Prostate gland (tissue), 2 donors: ENCODE data around the gene WWOX. TPM values are rescaled to one million over a fixed set of nuclear protein-coding genes. Genes with fewer than 3 reads are reported as not detected.
A peak's percentile ranks its signal among the peaks of the same experiment; 100 is the strongest.

Experiments used
- DNase-seq: peaks from one replicate; pipeline ENCODE4 v3.0.0-alpha.2; 2019; ENCODE audit warnings: low spot score
- H3K27ac ChIP-seq, 2 donors: fragments of 200-600 bp; sonication (generic); 2 replicates each; pipeline ENCODE4 v1.5.1; 2017 to 2019
- H3K27me3 ChIP-seq: fragments of 200-600 bp; sonication (generic); replicated peaks from 2 replicates; pipeline ENCODE4 v1.5.1; 2019; ENCODE audit not compliant: insufficient read depth
- H3K36me3 ChIP-seq, 2 donors: fragments of 200-600 bp; sonication (generic); 1 replicate in 1 of 2; 2 replicates in 1 of 2; pipeline versions ENCODE4 v1.5.1 to v1.8.1; 2017 to 2019
- H3K4me1 ChIP-seq: fragments of 200-600 bp; sonication (generic); replicated peaks from 2 replicates; pipeline ENCODE4 v1.5.1; 2019
- H3K4me3 ChIP-seq, 2 donors: fragments of 200-600 bp; sonication (generic); 2 replicates each; pipeline ENCODE4 v1.5.1; 2017 to 2019
- H3K9me3 ChIP-seq: fragments of 200-600 bp; sonication (generic); 2 replicates; pipeline ENCODE4 v1.5.1; 2017
- POLR2A ChIP-seq: fragments of 450-650 bp; IDR thresholded peaks from one replicate; pipeline ENCODE4 v1.6.1; 2016; ENCODE audit warnings: antibody characterized with exemption, mild to moderate bottlenecking
- POLR2AphosphoS5 ChIP-seq: sonication (generic); formaldehyde crosslinking; IDR thresholded peaks from one replicate; pipeline ENCODE4 v1.6.1; 2017; ENCODE audit warnings: antibody characterized with exemption
- WGBS: methylation state at CpG from one replicate; pipeline ENCODE4 v1.1.5; 2018; 5-methylcytosine and 5-hydroxymethylcytosine counted together
- intact Hi-C: fragments of 100-400 bp; cut with DNase I; formaldehyde crosslinking; loops from one replicate; pipeline ENCODE4 v1.14.2; 2022
- total RNA-seq, 2 donors: library from RNA; depleted of rRNA; stranded (reverse); fragments of >200 nt; gene quantifications; one replicate each; pipeline ENCODE4 v1.1.0, GENCODE V29; 2016
- TF ChIP-seq, protein P1 (sequence below), 4 experiments: fragments of 200-600 bp in 2 of 4; fragments of 450-650 bp in 2 of 4; sonication (generic) in 2 of 4; IDR thresholded peaks; 1 replicate in 3 of 4; 2 replicates in 1 of 4; pipeline ENCODE4 v1.5.1; 2016 to 2019; ENCODE audit warnings: antibody characterized with exemption in 4 of 4, mild to moderate bottlenecking in 2 of 4, moderate library complexity in 2 of 4

The WWOX gene
- total RNA-seq, 2 donors from 2014 or later: 93.2 to 99.4 TPM

DNA sequence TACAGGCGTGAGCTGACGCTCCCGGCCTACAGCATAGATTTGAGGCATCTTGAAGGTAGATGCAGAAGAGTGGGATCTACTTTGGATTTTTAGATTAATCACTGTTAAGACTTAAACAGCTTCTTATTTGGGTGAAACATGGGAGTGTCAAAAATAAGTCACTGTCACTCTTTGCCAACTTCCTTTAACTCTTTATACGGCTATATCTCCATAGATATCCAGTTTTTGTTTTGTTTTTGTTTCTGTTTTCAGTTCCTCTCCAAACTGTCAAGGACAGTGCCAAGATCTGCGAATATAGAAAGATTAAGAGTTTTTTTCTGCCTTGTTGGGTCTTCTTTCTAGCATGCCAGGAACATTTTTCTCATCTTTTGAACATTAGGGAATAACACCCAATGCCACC lies 706.1 kb downstream of the WWOX start:
- WGBS: 87% methylated on average over 5 of the region's 5 CpGs
- Histone ChIP-seq H3K4me3 (no peak overlapping the region), H3K9me3 (no peaks in the 10 kb centered on the region), H3K4me1 (no peaks in the 10 kb centered on the region), H3K36me3 (no peaks in the 10 kb centered on the region), H3K27me3 (no peaks in the 10 kb centered on the region), H3K27ac (no peak overlapping the region)
- no peak for DNase-seq
- TF ChIP-seq POLR2AphosphoS5 (no peak), POLR2A (no peak)
- TF ChIP-seq, protein P1, sequence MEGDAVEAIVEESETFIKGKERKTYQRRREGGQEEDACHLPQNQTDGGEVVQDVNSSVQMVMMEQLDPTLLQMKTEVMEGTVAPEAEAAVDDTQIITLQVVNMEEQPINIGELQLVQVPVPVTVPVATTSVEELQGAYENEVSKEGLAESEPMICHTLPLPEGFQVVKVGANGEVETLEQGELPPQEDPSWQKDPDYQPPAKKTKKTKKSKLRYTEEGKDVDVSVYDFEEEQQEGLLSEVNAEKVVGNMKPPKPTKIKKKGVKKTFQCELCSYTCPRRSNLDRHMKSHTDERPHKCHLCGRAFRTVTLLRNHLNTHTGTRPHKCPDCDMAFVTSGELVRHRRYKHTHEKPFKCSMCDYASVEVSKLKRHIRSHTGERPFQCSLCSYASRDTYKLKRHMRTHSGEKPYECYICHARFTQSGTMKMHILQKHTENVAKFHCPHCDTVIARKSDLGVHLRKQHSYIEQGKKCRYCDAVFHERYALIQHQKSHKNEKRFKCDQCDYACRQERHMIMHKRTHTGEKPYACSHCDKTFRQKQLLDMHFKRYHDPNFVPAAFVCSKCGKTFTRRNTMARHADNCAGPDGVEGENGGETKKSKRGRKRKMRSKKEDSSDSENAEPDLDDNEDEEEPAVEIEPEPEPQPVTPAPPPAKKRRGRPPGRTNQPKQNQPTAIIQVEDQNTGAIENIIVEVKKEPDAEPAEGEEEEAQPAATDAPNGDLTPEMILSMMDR (IDR thresholded peaks at IDR 0.05): no peak
- intact Hi-C loops: no loop called here

DNA sequence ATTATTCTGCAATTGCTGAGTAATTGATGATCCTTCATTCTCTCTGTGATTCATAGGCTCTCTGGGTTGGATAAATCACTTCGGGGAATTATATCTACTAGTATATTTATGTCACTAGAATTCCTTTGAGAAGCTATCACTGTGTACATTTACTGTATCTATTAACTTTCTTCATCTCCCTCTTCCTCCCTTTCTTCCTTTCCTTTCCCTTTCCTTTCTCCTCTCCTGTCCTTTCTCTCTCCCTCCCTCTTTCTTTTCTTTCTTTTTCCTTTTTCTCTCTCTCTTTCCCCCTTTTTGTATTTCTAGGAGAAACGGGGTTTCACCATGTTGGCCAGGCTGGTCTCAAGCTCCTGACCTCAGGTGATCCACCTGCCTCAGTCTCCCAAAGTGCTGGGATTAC lies 711.8 kb downstream of the WWOX start:
- no peak overlapping the region for H3K27ac ChIP-seq
- TF ChIP-seq, protein P1 (IDR thresholded peaks at IDR 0.05): no peak
- no peak for TF ChIP-seq POLR2AphosphoS5
- TF ChIP-seq POLR2A: no peak
- no peak overlapping the region for H3K4me3 ChIP-seq
- 95% methylated on average over 2 of the region's 2 CpGs for WGBS
- no peaks in the 10 kb centered on the region for H3K4me1 ChIP-seq
- no peak for DNase-seq
- H3K27me3 ChIP-seq: no peaks in the 10 kb centered on the region
- H3K36me3 ChIP-seq: no peaks in the 10 kb centered on the region
- intact Hi-C loops: no loop called here
- H3K9me3 ChIP-seq: no peaks in the 10 kb centered on the region

DNA sequence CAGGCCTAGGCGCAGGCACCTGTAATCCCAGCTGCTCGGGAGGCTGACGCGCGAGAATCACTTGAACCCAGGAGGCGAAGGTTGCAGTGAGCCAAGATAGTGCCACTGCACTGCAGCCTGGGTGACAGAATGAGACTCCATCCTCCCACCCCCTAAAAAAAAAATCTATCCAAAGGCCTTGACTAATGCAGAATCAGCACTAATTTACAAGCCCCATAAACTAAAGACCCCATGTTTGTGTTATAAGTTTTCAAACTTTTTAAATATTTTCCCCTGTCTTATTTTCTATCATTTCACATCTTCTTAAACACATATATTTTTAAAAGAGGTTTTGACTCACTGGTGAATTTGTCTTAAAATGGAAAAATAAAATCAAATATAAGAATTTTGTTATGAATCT lies 713.1 kb downstream of the WWOX start:
- H3K4me1 ChIP-seq: no peaks in the 10 kb centered on the region
- intact Hi-C loops: no loop called here
- H3K27ac ChIP-seq: no peak overlapping the region
- no peaks in the 10 kb centered on the region for H3K36me3 ChIP-seq
- no peak overlapping the region for H3K4me3 ChIP-seq
- no peak for DNase-seq
- no peaks in the 10 kb centered on the region for H3K27me3 ChIP-seq
- no peaks in the 10 kb centered on the region for H3K9me3 ChIP-seq
- TF ChIP-seq POLR2A: no peak
- no peak for TF ChIP-seq POLR2AphosphoS5
- TF ChIP-seq, protein P1 (IDR thresholded peaks at IDR 0.05): no peak
- WGBS: 97% methylated on average over 6 of the region's 6 CpGs

DNA sequence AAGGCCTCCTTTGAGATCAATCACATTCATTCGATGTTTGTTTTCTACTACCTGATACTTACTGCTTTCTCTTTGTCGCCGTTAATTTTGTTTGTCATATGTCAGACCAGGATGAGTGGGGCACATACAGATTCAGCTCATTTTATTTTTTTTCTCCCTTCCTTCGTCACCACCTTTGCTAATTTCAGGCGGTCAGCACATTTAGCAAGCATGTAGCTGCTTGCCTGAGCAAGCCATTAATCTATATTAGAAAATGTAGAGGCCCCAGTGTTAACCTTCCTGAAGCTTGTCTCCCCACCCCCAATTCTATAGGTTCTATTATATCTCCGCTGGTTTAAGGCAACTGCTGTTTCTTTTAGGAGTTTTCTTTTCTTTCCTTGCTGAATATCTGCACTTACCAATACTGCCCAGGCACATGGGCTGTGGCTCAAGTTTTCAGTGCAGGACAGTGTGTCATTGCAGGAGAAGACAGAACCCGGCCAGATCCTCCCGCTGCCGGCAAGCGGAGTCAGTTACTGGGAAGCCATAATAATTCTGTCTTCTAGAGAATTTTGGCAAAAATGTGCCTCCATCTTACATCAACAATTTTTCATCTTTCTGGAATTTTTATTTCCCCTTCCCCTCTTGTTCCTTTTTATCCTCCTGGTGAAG lies 714.3 kb downstream of the WWOX start:
- intact Hi-C loops: no loop called here
- no peaks in the 10 kb centered on the region for H3K9me3 ChIP-seq
- TF ChIP-seq POLR2A (no peak), POLR2AphosphoS5 (no peak)
- TF ChIP-seq, protein P1 (IDR thresholded peaks at IDR 0.05): no peak
- no peak overlapping the region for H3K27ac ChIP-seq
- H3K4me1 ChIP-seq: no peaks in the 10 kb centered on the region
- H3K36me3 ChIP-seq: no peaks in the 10 kb centered on the region
- 85% methylated on average over 10 of the region's 10 CpGs for WGBS
- H3K4me3 ChIP-seq: no peak overlapping the region
- H3K27me3 ChIP-seq: no peaks in the 10 kb centered on the region
- DNase-seq: no peak

DNA sequence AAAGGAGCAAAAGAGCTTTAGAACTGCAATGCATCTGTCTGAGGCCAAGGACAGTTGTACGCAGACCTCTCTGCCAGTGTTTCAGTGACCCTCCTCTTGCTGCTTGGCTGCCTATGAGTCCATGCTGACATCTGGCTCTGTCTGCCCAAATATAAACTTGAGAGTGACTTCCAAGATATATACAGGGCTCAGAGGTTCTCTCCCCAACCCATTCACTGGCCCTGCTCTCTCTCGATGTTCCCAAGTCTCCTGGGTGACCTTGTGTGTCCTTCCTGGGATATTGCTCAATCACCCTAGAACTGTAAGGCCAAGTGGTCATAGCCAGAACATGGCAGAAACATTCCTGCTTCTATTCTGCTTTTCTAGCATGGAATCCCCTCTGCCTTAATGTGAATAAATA lies 716.3 kb downstream of the WWOX start:
- 74% methylated on average over 2 of the region's 2 CpGs for WGBS
- TF ChIP-seq POLR2AphosphoS5: no peak
- no peak for TF ChIP-seq POLR2A
- TF ChIP-seq, protein P1 (IDR thresholded peaks at IDR 0.05): no peak
- Histone ChIP-seq H3K4me1 (no peaks in the 10 kb centered on the region), H3K27ac (peak overlapping the region in 1 of 2 donors; percentile 24), H3K4me3 (no peak overlapping the region), H3K9me3 (no peaks in the 10 kb centered on the region), H3K36me3 (no peaks in the 10 kb centered on the region), H3K27me3 (no peaks in the 10 kb centered on the region)
- DNase-seq: no peak
- intact Hi-C loops: no loop called here
